Suppressor macrophage (primary cell): Measurements from ENCODE around the gene ENG.

ENCODE experiments used
- DNase-seq, 4 experiments: peaks; one replicate each; pipeline ENCODE4 v3.0.0-alpha.2; 2020 to 2022

The ENG gene

GRCh38 chr9:127841087-127841835 lies 13.2 kb downstream of the ENG start:
- DNase-seq: no peak

- peak; percentile 94 to 98 (median 96) for DNase-seq
These were observed 15.9 kb downstream of the ENG start for GRCh38 chr9:127838375-127839078.

GRCh38 chr9:127837346-127837745 lies 17.1 kb downstream of the ENG start:
- no peak for DNase-seq

GRCh38 chr9:127836561-127836960 lies 17.9 kb downstream of the ENG start:
- DNase-seq: peak in 3 of 4 experiments; percentile 52 to 62 (median 61)

GRCh38 chr9:127835991-127836516 lies 18.4 kb downstream of the ENG start:
- peak; percentile 92 to 96 (median 96) for DNase-seq

GRCh38 chr9:127833555-127833954 lies 20.9 kb downstream of the ENG start:
- DNase-seq: peak; percentile 81 to 97 (median 90)

GRCh38 chr9:127832248-127832647 lies 22.2 kb downstream of the ENG start:
- no peak for DNase-seq

- no peak for DNase-seq
These were observed 25.1 kb downstream of the ENG start for GRCh38 chr9:127829205-127829906.

GRCh38 chr9:127828262-127829031 lies 26.0 kb downstream of the ENG start:
- DNase-seq: peak; percentile 69 to 80 (median 77)

- DNase-seq: no peak
These were observed 28.1 kb downstream of the ENG start for GRCh38 chr9:127826253-127826913.

GRCh38 chr9:127825319-127826051 lies 29.0 kb downstream of the ENG start:
- no peak for DNase-seq

GRCh38 chr9:127822108-127822507 lies 32.4 kb downstream of the ENG start:
- no peak for DNase-seq

- DNase-seq: no peak
These were observed 35.9 kb downstream of the ENG start for GRCh38 chr9:127818574-127818973.

- no peak for DNase-seq
These were observed 36.5 kb downstream of the ENG start for GRCh38 chr9:127817881-127818434.

GRCh38 chr9:127816728-127817127 lies 37.7 kb downstream of the ENG start:
- DNase-seq: no peak

GRCh38 chr9:127816362-127816725 lies 38.1 kb downstream of the ENG start:
- no peak for DNase-seq

GRCh38 chr9:127815512-127816361 lies 38.7 kb downstream of the ENG start:
- DNase-seq: no peak

GRCh38 chr9:127814619-127815511 lies 39.6 kb downstream of the ENG start:
- no peak for DNase-seq
